K562 (cell line): ENCODE measurements around the gene JUND. TPM values are rescaled to one million over a fixed set of nuclear protein-coding genes. Genes with fewer than 3 reads are reported as not detected.

Experiments used
- ATF6 ChIP-seq: sonication (generic); formaldehyde crosslinking; IDR thresholded peaks from 2 replicates; pipeline ENCODE4 v1.4.0; 2020; ENCODE audit warnings: mild to moderate bottlenecking, missing genetic modification reagents
- ESRRB ChIP-seq: fragments of 250-450 bp; sonication (Bioruptor Pico); IDR thresholded peaks from 2 replicates; pipeline ENCODE4 v1.5.0; 2020; ENCODE audit warnings: mild to moderate bottlenecking, moderate library complexity, borderline replicate concordance
- FOS ChIP-seq: IDR thresholded peaks from 3 replicates; pipeline ENCODE4 v1.6.1; 2011; ENCODE audit not compliant: insufficient read length; ENCODE audit errors: extremely low read depth
- GABPA ChIP-seq: fragments of 200-800 bp; sonication (Bioruptor generic); conservative IDR thresholded peaks from 2 replicates; pipeline ENCODE4 v1.6.1; 2016; ENCODE audit warnings: low read depth, missing genetic modification characterization, missing compliant biosample characterization
- HNRNPLL ChIP-seq: fragments of 200-400 bp; formaldehyde crosslinking; IDR thresholded peaks from 2 replicates; pipeline ENCODE4 v1.6.1; 2017; ENCODE audit warnings: low read length, low read depth, mild to moderate bottlenecking; ENCODE audit not compliant: poor library complexity, severe bottlenecking
- MTA3 ChIP-seq: fragments of 450-650 bp; formaldehyde crosslinking; IDR thresholded peaks from 2 replicates; pipeline ENCODE4 v1.6.1; 2017; ENCODE audit warnings: mild to moderate bottlenecking, borderline replicate concordance
- SMAD2 ChIP-seq: fragments of 150-350 bp; IDR thresholded peaks from 2 replicates; pipeline ENCODE4 v1.6.1; 2014; ENCODE audit warnings: low read depth, mild to moderate bottlenecking, low read length
- VEZF1 ChIP-seq: fragments of 200-800 bp; sonication (Bioruptor generic); IDR thresholded peaks from 2 replicates; pipeline ENCODE4 v1.6.1; 2017; ENCODE audit warnings: missing genetic modification characterization, missing compliant biosample characterization
- polyA plus RNA-seq, 8 experiments: library from polyadenylated mRNA; depleted of rRNA in 4 of 8; stranded (reverse) in 5 of 8; unstranded in 3 of 8; fragments of >200 nt; fragmentation: Nextera tagmentation in 2 of 8; fragmentation: Illumina TruSeq in 1 of 8; extraction: Ambion mirVana in 2 of 8; extraction: Trizol in 1 of 8; gene quantifications; 2 replicates each; pipeline versions ENCODE4 v1.2.1 to v1.2.3, GENCODE V29; 2011 to 2014; ENCODE audit warnings: inconsistent platforms in 1 of 8, missing spikeins in 1 of 8
- total RNA-seq, 7 experiments: library from RNA; depleted of rRNA in 6 of 7; stranded (reverse); fragments of >200 nt in 6 of 7; fragmentation: Illumina TruSeq in 2 of 7; extraction: Trizol in 2 of 7; gene quantifications; 2 replicates each; pipeline versions ENCODE4 v1.2.1 to v1.2.3, GENCODE V29; 2011 to 2021; ENCODE audit warnings: low replicate concordance in 1 of 7
- TF ChIP-seq, protein P1 (sequence below), 2 experiments: fragments of 450-650 bp in 1 of 2; sonication (generic) in 1 of 2; formaldehyde crosslinking in 1 of 2; IDR thresholded peaks; 2 replicates each; pipeline versions ENCODE4 v1.7.1 to v1.9.0; 2016 to 2022; ENCODE audit warnings: inconsistent platforms in 1 of 2, mild to moderate bottlenecking in 1 of 2, missing genetic modification reagents in 1 of 2
- TF ChIP-seq, protein P2 (sequence below): sonication (generic); formaldehyde crosslinking; IDR thresholded peaks from 2 replicates; pipeline ENCODE4 v1.8.0; 2022; ENCODE audit warnings: missing genetic modification reagents, mild to moderate bottlenecking, moderate library complexity, borderline replicate concordance

Gene JUND
- total and polyA plus RNA-seq, 9 of the 15 experiments (the other 6 are each of a cell fraction or from before 2014, with no cell fraction given), result 6.4 to 286 (median 42.3) TPM

DNA sequence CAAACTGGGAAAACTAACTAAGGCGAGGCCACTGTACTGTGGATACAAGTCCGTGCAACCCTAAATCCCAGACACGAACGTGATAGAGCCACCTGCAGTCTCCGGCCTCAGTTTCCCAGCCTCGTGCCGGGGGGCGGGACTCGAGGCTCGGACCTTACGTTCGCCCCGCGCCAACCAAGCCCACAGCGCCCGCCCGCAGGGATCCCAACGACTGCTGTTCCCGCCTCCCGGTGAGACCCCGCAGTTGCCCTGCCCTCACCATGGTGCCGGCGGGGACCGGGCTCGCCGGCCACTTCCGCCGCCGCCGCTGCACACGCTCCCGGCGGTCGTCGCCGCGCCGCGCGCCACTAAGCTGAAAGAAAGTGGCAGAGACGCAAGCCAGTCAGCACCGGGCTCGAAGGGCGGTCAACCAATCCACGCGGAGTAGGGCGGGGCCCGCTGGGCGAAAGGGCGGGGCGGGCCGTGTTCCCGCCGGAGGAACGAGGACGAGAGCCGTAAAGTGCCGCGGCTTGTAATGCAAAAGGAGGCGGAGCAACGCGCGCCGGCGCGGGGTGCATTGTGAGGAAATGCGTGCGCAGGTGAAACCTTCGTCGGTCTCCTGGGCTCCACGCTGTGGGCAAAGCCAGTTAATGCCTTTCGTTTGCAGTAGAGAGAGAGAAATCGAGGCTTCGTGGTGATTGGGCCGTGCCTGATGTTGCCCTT lies 41.5 kb upstream of the JUND start, which contains the start of gene LSM4 (continued):
- TF ChIP-seq ATF6 (CRISPR knock-in tag) (no peak), SMAD2 (no peak), HNRNPLL (peak; percentile 94), GABPA (tag) (peak; percentile 90), VEZF1 (peak; percentile 91), FOS (peak; percentile 94), ESRRB (CRISPR knock-in tag) (no peak), MTA3 (peak; percentile 70; the same call in 1 of the 2 replicates)
- TF ChIP-seq, protein P1, sequence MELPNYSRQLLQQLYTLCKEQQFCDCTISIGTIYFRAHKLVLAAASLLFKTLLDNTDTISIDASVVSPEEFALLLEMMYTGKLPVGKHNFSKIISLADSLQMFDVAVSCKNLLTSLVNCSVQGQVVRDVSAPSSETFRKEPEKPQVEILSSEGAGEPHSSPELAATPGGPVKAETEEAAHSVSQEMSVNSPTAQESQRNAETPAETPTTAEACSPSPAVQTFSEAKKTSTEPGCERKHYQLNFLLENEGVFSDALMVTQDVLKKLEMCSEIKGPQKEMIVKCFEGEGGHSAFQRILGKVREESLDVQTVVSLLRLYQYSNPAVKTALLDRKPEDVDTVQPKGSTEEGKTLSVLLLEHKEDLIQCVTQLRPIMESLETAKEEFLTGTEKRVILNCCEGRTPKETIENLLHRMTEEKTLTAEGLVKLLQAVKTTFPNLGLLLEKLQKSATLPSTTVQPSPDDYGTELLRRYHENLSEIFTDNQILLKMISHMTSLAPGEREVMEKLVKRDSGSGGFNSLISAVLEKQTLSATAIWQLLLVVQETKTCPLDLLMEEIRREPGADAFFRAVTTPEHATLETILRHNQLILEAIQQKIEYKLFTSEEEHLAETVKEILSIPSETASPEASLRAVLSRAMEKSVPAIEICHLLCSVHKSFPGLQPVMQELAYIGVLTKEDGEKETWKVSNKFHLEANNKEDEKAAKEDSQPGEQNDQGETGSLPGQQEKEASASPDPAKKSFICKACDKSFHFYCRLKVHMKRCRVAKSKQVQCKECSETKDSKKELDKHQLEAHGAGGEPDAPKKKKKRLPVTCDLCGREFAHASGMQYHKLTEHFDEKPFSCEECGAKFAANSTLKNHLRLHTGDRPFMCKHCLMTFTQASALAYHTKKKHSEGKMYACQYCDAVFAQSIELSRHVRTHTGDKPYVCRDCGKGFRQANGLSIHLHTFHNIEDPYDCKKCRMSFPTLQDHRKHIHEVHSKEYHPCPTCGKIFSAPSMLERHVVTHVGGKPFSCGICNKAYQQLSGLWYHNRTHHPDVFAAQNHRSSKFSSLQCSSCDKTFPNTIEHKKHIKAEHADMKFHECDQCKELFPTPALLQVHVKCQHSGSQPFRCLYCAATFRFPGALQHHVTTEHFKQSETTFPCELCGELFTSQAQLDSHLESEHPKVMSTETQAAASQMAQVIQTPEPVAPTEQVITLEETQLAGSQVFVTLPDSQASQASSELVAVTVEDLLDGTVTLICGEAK (IDR thresholded peaks at IDR 0.05), result peak; percentile 72
- TF ChIP-seq, protein P1 (CRISPR knock-in tag; IDR thresholded peaks at IDR 0.05), result no peak
- TF ChIP-seq, protein P2, sequence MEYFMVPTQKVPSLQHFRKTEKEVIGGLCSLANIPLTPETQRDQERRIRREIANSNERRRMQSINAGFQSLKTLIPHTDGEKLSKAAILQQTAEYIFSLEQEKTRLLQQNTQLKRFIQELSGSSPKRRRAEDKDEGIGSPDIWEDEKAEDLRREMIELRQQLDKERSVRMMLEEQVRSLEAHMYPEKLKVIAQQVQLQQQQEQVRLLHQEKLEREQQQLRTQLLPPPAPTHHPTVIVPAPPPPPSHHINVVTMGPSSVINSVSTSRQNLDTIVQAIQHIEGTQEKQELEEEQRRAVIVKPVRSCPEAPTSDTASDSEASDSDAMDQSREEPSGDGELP (CRISPR knock-in tag), result peak; percentile 53; the same call in 1 of the 2 replicates
